Neural progenitor cell (in vitro differentiated cells): Measurements from ENCODE around the gene C16orf86. TPM values are rescaled to one million over a fixed set of nuclear protein-coding genes. Genes with fewer than 3 reads are reported as not detected.

ENCODE experiments used
- DNase-seq: peaks from one replicate; pipeline ENCODE4 v3.0.0-alpha.2; 2016; ENCODE audit warnings: low spot score
- H2AFZ ChIP-seq: fragments of 200-600 bp; sonication (generic); replicated peaks from 2 replicates; pipeline ENCODE4 v1.6.1; 2016; ENCODE audit warnings: antibody characterized with exemption
- H3F3A ChIP-seq: fragments of 200-600 bp; sonication (generic); 2 replicates; pipeline ENCODE4 v1.6.1; 2016; ENCODE audit warnings: antibody characterized with exemption, low read depth
- H3K27ac ChIP-seq: fragments of 200-600 bp; sonication (generic); 2 replicates; pipeline ENCODE4 v1.5.1; 2016; ENCODE audit warnings: mild to moderate bottlenecking
- H3K27me3 ChIP-seq: fragments of 200-600 bp; sonication (generic); 2 replicates; pipeline ENCODE4 v1.6.1; 2016; ENCODE audit warnings: mild to moderate bottlenecking, moderate library complexity
- H3K36me3 ChIP-seq: fragments of 200-600 bp; sonication (generic); 2 replicates; pipeline ENCODE4 v1.5.1; 2016
- H3K4me1 ChIP-seq: fragments of 200-600 bp; sonication (generic); 2 replicates; pipeline ENCODE4 v1.6.1; 2016; ENCODE audit warnings: mixed run types
- H3K4me2 ChIP-seq: fragments of 200-600 bp; sonication (generic); 2 replicates; pipeline ENCODE4 v1.6.1; 2016
- H3K4me3 ChIP-seq: fragments of 200-600 bp; sonication (generic); 2 replicates; pipeline ENCODE4 v1.5.1; 2016
- H3K79me2 ChIP-seq: fragments of 200-600 bp; sonication (generic); 2 replicates; pipeline ENCODE4 v1.6.1; 2016; ENCODE audit warnings: low read depth
- H3K9ac ChIP-seq: fragments of 200-600 bp; sonication (generic); 2 replicates; pipeline ENCODE4 v1.6.1; 2016
- H3K9me3 ChIP-seq: fragments of 200-600 bp; sonication (generic); 2 replicates; pipeline ENCODE4 v1.5.1; 2016; ENCODE audit warnings: low read depth
- H4K20me1 ChIP-seq: fragments of 200-600 bp; sonication (generic); 2 replicates; pipeline ENCODE4 v1.6.1; 2016; ENCODE audit warnings: low read depth
- H3K27ac Mint-ChIP-seq: 3 replicates; pipeline ENCODE4 v1.8.0; 2021; ENCODE audit warnings: mixed read lengths
- H3K27me3 Mint-ChIP-seq: 2 replicates; pipeline ENCODE4 v1.8.0; 2022; ENCODE audit warnings: low read depth, mild to moderate bottlenecking, inconsistent platforms, moderate library complexity, mixed read lengths; ENCODE audit not compliant: insufficient read depth
- H3K36me3 Mint-ChIP-seq: 3 replicates; pipeline ENCODE4 v1.8.0; 2021; ENCODE audit warnings: mixed read lengths
- H3K4me1 Mint-ChIP-seq: 3 replicates; pipeline ENCODE4 v1.8.0; 2021; ENCODE audit warnings: mixed read lengths
- H3K4me3 Mint-ChIP-seq: 3 replicates; pipeline ENCODE4 v1.8.0; 2021; ENCODE audit warnings: mild to moderate bottlenecking, moderate library complexity, mixed read lengths
- H3K9me3 Mint-ChIP-seq: 3 replicates; pipeline ENCODE4 v1.8.0; 2020; ENCODE audit warnings: mixed read lengths
- EZH2 ChIP-seq: fragments of 200-600 bp; sonication (generic); IDR thresholded peaks from 2 replicates; pipeline ENCODE4 v1.6.1; 2017; ENCODE audit warnings: antibody characterized with exemption, mild to moderate bottlenecking, moderate library complexity
- EZH2phosphoT487 ChIP-seq: fragments of 200-600 bp; sonication (generic); IDR thresholded peaks from 2 replicates; pipeline ENCODE4 v1.6.1; 2017; ENCODE audit warnings: antibody characterized with exemption
- total RNA-seq: library from RNA; depleted of rRNA; stranded (reverse); fragments of >200 nt; gene quantifications from 2 replicates; pipeline ENCODE4 v1.2.3, GENCODE V29; 2015; ENCODE audit warnings: low replicate concordance
- TF ChIP-seq, protein P1 (sequence below): fragments of 200-600 bp; sonication (generic); IDR thresholded peaks from 2 replicates; pipeline ENCODE4 v1.5.1; 2017; ENCODE audit warnings: antibody characterized with exemption, mild to moderate bottlenecking

Gene C16orf86
- total RNA-seq, 1 donor from 2014 or later: 0.24 TPM

DNA sequence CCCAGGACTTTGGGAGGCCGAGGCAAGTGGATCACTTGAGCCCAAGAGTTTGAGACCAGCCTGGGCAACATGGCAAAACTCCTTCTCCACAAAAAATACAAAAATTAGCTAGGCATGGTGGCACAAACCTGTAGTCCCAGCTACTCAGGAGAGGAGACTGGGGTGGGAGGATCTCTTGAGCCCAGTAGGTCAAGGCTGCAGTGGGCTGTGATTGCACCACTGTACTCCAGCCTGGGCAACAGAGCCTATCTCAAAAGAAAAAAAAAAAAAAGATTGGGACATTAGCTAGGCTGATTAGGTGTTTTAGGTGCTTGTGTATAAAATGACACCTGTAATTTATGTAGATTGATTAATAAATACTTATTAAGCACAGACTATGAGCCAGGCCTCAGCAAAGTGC, 42.4 kb downstream of the C16orf86 start:
- no peaks in the 10 kb centered on the region for H3K27me3 ChIP-seq
- H3K4me3 Mint-ChIP-seq: no peak overlapping the region
- H3K9me3 ChIP-seq: no peaks in the 10 kb centered on the region
- H3K36me3 Mint-ChIP-seq: peaks cover 19% of the 10 kb centered on the region
- H3K9ac ChIP-seq: no peak overlapping the region
- H2AFZ ChIP-seq: no peak overlapping the region
- no peaks in the 10 kb centered on the region for H3K4me1 ChIP-seq
- no peak overlapping the region for H3K27ac ChIP-seq
- no peak for DNase-seq
- no peak overlapping the region for H3K4me3 ChIP-seq
- TF ChIP-seq EZH2phosphoT487 (no peak), EZH2 (no peak)
- TF ChIP-seq, protein P1, sequence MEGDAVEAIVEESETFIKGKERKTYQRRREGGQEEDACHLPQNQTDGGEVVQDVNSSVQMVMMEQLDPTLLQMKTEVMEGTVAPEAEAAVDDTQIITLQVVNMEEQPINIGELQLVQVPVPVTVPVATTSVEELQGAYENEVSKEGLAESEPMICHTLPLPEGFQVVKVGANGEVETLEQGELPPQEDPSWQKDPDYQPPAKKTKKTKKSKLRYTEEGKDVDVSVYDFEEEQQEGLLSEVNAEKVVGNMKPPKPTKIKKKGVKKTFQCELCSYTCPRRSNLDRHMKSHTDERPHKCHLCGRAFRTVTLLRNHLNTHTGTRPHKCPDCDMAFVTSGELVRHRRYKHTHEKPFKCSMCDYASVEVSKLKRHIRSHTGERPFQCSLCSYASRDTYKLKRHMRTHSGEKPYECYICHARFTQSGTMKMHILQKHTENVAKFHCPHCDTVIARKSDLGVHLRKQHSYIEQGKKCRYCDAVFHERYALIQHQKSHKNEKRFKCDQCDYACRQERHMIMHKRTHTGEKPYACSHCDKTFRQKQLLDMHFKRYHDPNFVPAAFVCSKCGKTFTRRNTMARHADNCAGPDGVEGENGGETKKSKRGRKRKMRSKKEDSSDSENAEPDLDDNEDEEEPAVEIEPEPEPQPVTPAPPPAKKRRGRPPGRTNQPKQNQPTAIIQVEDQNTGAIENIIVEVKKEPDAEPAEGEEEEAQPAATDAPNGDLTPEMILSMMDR: no peak
- peaks cover 3% of the 10 kb centered on the region for H3K4me1 Mint-ChIP-seq
- no peaks in the 10 kb centered on the region for H3K9me3 Mint-ChIP-seq
- H3K4me2 ChIP-seq: no peak overlapping the region
- H3K36me3 ChIP-seq: no peaks in the 10 kb centered on the region
- peaks cover 30% of the 10 kb centered on the region for H4K20me1 ChIP-seq
- H3F3A ChIP-seq: no peaks in the 10 kb centered on the region
- H3K27me3 Mint-ChIP-seq: no peaks in the 10 kb centered on the region
- H3K79me2 ChIP-seq: peaks cover 70% of the 10 kb centered on the region
- no peak overlapping the region for H3K27ac Mint-ChIP-seq

GRCh38 chr16:67710607-67711006, 44.0 kb downstream of the C16orf86 start:
- H3F3A ChIP-seq: no peaks in the 10 kb centered on the region
- DNase-seq: no peak
- TF ChIP-seq EZH2phosphoT487 (no peak), EZH2 (no peak)
- TF ChIP-seq, protein P1: no peak
- Mint-ChIP-seq H3K36me3 (peaks cover 19% of the 10 kb centered on the region), H3K27ac (no peak overlapping the region), H3K4me3 (no peak overlapping the region), H3K27me3 (no peaks in the 10 kb centered on the region), H3K4me1 (peaks cover 3% of the 10 kb centered on the region), H3K9me3 (no peaks in the 10 kb centered on the region)
- H3K4me3 ChIP-seq: no peak overlapping the region
- peaks cover 70% of the 10 kb centered on the region for H3K79me2 ChIP-seq
- no peak overlapping the region for H2AFZ ChIP-seq
- H3K36me3 ChIP-seq: no peaks in the 10 kb centered on the region
- no peak overlapping the region for H3K27ac ChIP-seq
- H3K9me3 ChIP-seq: no peaks in the 10 kb centered on the region
- no peaks in the 10 kb centered on the region for H3K27me3 ChIP-seq
- no peak overlapping the region for H3K4me2 ChIP-seq
- H4K20me1 ChIP-seq: peaks cover 35% of the 10 kb centered on the region
- H3K9ac ChIP-seq: no peak overlapping the region
- no peaks in the 10 kb centered on the region for H3K4me1 ChIP-seq

DNA sequence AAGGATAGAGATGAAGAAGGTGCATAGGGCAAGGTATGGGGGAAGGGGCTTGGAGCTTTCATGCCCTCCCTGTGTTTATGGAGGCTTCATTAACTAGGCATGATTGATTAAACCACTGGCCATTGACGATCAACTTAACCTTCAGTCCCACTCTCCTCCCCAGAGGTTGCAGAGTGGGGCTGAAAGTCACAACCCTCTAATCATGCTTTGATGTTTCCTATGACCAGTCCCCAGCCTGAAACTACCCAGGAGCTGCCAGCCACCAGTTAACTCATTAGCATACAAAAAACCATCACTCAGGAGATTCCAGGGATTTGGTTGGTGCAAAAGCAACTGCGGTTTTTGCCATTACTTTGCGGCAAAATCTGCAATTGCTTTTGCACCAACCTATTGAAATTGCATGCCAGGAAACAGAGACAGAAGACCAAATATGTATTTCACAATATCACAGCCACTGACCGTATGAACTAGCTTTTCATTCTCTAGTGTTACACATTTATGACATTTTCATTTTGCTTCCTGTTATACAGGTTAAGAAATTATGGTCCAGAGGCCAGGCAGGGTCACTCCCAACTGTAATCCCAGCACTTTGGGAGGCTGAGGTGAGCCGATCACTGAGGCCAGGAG, 47.1 kb downstream of the C16orf86 start:
- Histone ChIP-seq H2AFZ (no peak overlapping the region), H3F3A (no peaks in the 10 kb centered on the region), H3K4me2 (no peak overlapping the region), H3K9ac (no peak overlapping the region), H3K4me1 (peaks cover 6% of the 10 kb centered on the region), H3K9me3 (no peaks in the 10 kb centered on the region), H3K79me2 (peaks cover 72% of the 10 kb centered on the region), H3K27ac (no peak overlapping the region), H4K20me1 (peaks cover 48% of the 10 kb centered on the region), H3K27me3 (no peaks in the 10 kb centered on the region), H3K4me3 (no peak overlapping the region), H3K36me3 (no peaks in the 10 kb centered on the region)
- Mint-ChIP-seq H3K27ac (no peak overlapping the region), H3K4me1 (peaks cover 17% of the 10 kb centered on the region), H3K4me3 (no peak overlapping the region), H3K27me3 (no peaks in the 10 kb centered on the region), H3K9me3 (no peaks in the 10 kb centered on the region), H3K36me3 (peaks cover 17% of the 10 kb centered on the region)
- no peak for TF ChIP-seq EZH2phosphoT487
- TF ChIP-seq, protein P1: no peak
- TF ChIP-seq EZH2: no peak
- no peak for DNase-seq
